Smooth muscle cell (in vitro differentiated cells): ENCODE results near the gene NUDT19. TPM values are rescaled to one million over a fixed set of nuclear protein-coding genes. Genes with fewer than 3 reads are reported as not detected.
"Not testable (repeated sequence)": the region's sequence is repeated elsewhere in the genome, so short reads cannot be mapped to it uniquely, and the experiment has no call there.

Experiments
- DNase-seq: peaks from one replicate; lab custom pipeline; 2025; ENCODE audit not compliant: unreplicated experiment; lab: John Stamatoyannopoulos, UW
- H2AFZ ChIP-seq: fragments of 200-600 bp; sonication (generic); 2 replicates; pipeline ENCODE4 v1.6.0; 2016; ENCODE audit warnings: antibody characterized with exemption, low read depth, mild to moderate bottlenecking
- H3F3A ChIP-seq: fragments of 200-600 bp; sonication (generic); 2 replicates; pipeline ENCODE4 v1.6.0; 2017; ENCODE audit warnings: antibody characterized with exemption, low read depth
- H3K27ac ChIP-seq: fragments of 200-600 bp; sonication (generic); 2 replicates; pipeline ENCODE4 v1.5.1; 2016; ENCODE audit warnings: low read depth, mild to moderate bottlenecking
- H3K27me3 ChIP-seq: fragments of 200-600 bp; sonication (generic); 2 replicates; pipeline ENCODE4 v1.6.1; 2016; ENCODE audit warnings: low read depth, mild to moderate bottlenecking
- H3K36me3 ChIP-seq: fragments of 200-600 bp; sonication (generic); 2 replicates; pipeline ENCODE4 v1.5.1; 2016; ENCODE audit warnings: low read depth
- H3K4me1 ChIP-seq: fragments of 200-600 bp; sonication (generic); 2 replicates; pipeline ENCODE4 v1.5.1; 2016; ENCODE audit warnings: low read depth
- H3K4me2 ChIP-seq: fragments of 200-600 bp; sonication (generic); 2 replicates; pipeline ENCODE4 v1.6.0; 2016; ENCODE audit warnings: mild to moderate bottlenecking
- H3K4me3 ChIP-seq: fragments of 200-600 bp; sonication (generic); 2 replicates; pipeline ENCODE4 v1.5.1; 2016; ENCODE audit warnings: mild to moderate bottlenecking
- H3K79me2 ChIP-seq: fragments of 200-600 bp; sonication (generic); 2 replicates; pipeline ENCODE4 v1.6.0; 2016; ENCODE audit warnings: low read depth, mild to moderate bottlenecking
- H3K9ac ChIP-seq: fragments of 200-600 bp; sonication (generic); 2 replicates; pipeline ENCODE4 v1.6.0; 2016; ENCODE audit warnings: low read depth
- H3K9me3 ChIP-seq: fragments of 200-600 bp; sonication (generic); replicated peaks from 2 replicates; pipeline ENCODE4 v1.5.1; 2016; ENCODE audit warnings: low read depth
- H4K20me1 ChIP-seq: fragments of 200-600 bp; sonication (generic); 2 replicates; pipeline ENCODE4 v1.6.0; 2016; ENCODE audit warnings: low read depth
- CTCF ChIP-seq: fragments of 200-600 bp; sonication (generic); IDR thresholded peaks from 2 replicates; pipeline ENCODE4 v1.5.1; 2017; ENCODE audit warnings: borderline replicate concordance, mild to moderate bottlenecking, antibody characterized with exemption; ENCODE audit not compliant: insufficient read depth, poor library complexity, severe bottlenecking
- WGBS: methylation state at CpG from one replicate; pipeline ENCODE4 v1.1.7; 2016; ENCODE audit warnings: low lambda C conversion rate; 5-methylcytosine and 5-hydroxymethylcytosine counted together
- polyA plus RNA-seq: library from polyadenylated mRNA; unstranded; fragments of >200 nt; fragmentation: Nextera tagmentation; extraction: Ambion mirVana; gene quantifications from 2 replicates; pipeline ENCODE4 v1.2.1, GENCODE V29; 2016
- total RNA-seq: library from RNA; depleted of rRNA; stranded (reverse); fragments of >200 nt; gene quantifications from 2 replicates; pipeline ENCODE4 v1.2.3, GENCODE V29; 2014

The NUDT19 gene
- total and polyA plus RNA-seq, 2 experiments from 2014 or later, result 2.2 to 3.5 TPM

- Histone ChIP-seq H3K36me3 (no peaks in the 10 kb centered on the region), H3K9ac (no peak overlapping the region), H4K20me1 (peaks cover 6% of the 10 kb centered on the region), H3K79me2 (peaks cover 23% of the 10 kb centered on the region), H3K9me3 (peaks cover 9% of the 10 kb centered on the region), H3K4me1 (no peaks in the 10 kb centered on the region), H2AFZ (no peak overlapping the region), H3K27ac (no peak overlapping the region), H3K4me2 (no peak overlapping the region), H3K27me3 (no peaks in the 10 kb centered on the region), H3K4me3 (no peak overlapping the region), H3F3A (no peaks in the 10 kb centered on the region)
- TF ChIP-seq CTCF, result no peak
- 97% methylated on average over 3 of the region's 3 CpGs for WGBS
- no peak for DNase-seq
Observed at GRCh38 chr19:32708457-32708856, 16.8 kb downstream of the NUDT19 start.

- peaks cover 6% of the 10 kb centered on the region for H4K20me1 ChIP-seq
- no peak overlapping the region for H2AFZ ChIP-seq
- no peaks in the 10 kb centered on the region for H3F3A ChIP-seq
- no peak overlapping the region for H3K9ac ChIP-seq
- peaks cover 5% of the 10 kb centered on the region for H3K9me3 ChIP-seq
- no peak overlapping the region for H3K4me2 ChIP-seq
- no peak for TF ChIP-seq CTCF
- H3K27me3 ChIP-seq, result no peaks in the 10 kb centered on the region
- no peaks in the 10 kb centered on the region for H3K4me1 ChIP-seq
- H3K36me3 ChIP-seq, result no peaks in the 10 kb centered on the region
- no peak overlapping the region for H3K27ac ChIP-seq
- 94% methylated on average over 5 of the region's 5 CpGs for WGBS
- peaks cover 18% of the 10 kb centered on the region for H3K79me2 ChIP-seq
- H3K4me3 ChIP-seq, result no peak overlapping the region
- no peak for DNase-seq
Observed at GRCh38 chr19:32709032-32709431, 17.4 kb downstream of the NUDT19 start.

- no peak overlapping the region for H3K4me3 ChIP-seq
- no peaks in the 10 kb centered on the region for H3K27me3 ChIP-seq
- 97% methylated on average over 6 of the region's 6 CpGs for WGBS
- no peak for DNase-seq
- TF ChIP-seq CTCF, result no peak
- peaks cover 6% of the 10 kb centered on the region for H4K20me1 ChIP-seq
- no peaks in the 10 kb centered on the region for H3F3A ChIP-seq
- H3K27ac ChIP-seq, result no peak overlapping the region
- H3K36me3 ChIP-seq, result peaks cover 5% of the 10 kb centered on the region
- H2AFZ ChIP-seq, result no peak overlapping the region
- H3K4me2 ChIP-seq, result no peak overlapping the region
- peaks cover 2% of the 10 kb centered on the region for H3K79me2 ChIP-seq
- no peaks in the 10 kb centered on the region for H3K4me1 ChIP-seq
- no peaks in the 10 kb centered on the region for H3K9me3 ChIP-seq
- no peak overlapping the region for H3K9ac ChIP-seq
Observed at GRCh38 chr19:32711747-32712146, 20.1 kb downstream of the NUDT19 start.

GRCh38 chr19:32716203-32716602 is 24.6 kb downstream of the NUDT19 start:
- not testable (repeated sequence) for H2AFZ ChIP-seq, H3K79me2 ChIP-seq, H4K20me1 ChIP-seq, H3K4me2 ChIP-seq, H3K9me3 ChIP-seq, DNase-seq, H3K4me3 ChIP-seq, H3F3A ChIP-seq, H3K4me1 ChIP-seq, H3K27ac ChIP-seq, H3K9ac ChIP-seq, H3K27me3 ChIP-seq, H3K36me3 ChIP-seq
- WGBS, result over 99% methylated on average over 7 of the region's 7 CpGs
